RWPE2 (cell line): Measurements from ENCODE around the gene FIP1L1.
"Not testable (repeated sequence)": the region's sequence is repeated elsewhere in the genome, so short reads cannot be mapped to it uniquely, and the experiment has no call there.

Experiments used
- ATAC-seq: fragments of 200-7000 bp; cut with Tn5 transposase; 3 replicates; pipeline ENCODE4 v1.9.1; 2021; ENCODE audit warnings: low read depth
- DNase-seq: peaks from one replicate; pipeline ENCODE4 v3.0.0-alpha.2; 2020; ENCODE audit warnings: low spot score
- H3K27ac ChIP-seq: fragments of 450-650 bp; 2 replicates; pipeline ENCODE4 v1.5.1; 2017; ENCODE audit warnings: mild to moderate bottlenecking; ENCODE audit not compliant: poor library complexity, severe bottlenecking
- H3K27me3 ChIP-seq: fragments of 250-450 bp; sonication (Bioruptor Pico); 2 replicates; pipeline ENCODE4 v1.5.1; 2021; ENCODE audit warnings: mild to moderate bottlenecking, moderate library complexity; ENCODE audit not compliant: insufficient read depth, poor library complexity, severe bottlenecking
- H3K36me3 ChIP-seq: fragments of 250-450 bp; sonication (Bioruptor Pico); 2 replicates; pipeline ENCODE4 v1.5.1; 2020; ENCODE audit warnings: low read depth, mild to moderate bottlenecking, moderate library complexity
- H3K4me1 ChIP-seq: fragments of 250-450 bp; sonication (Bioruptor Pico); 2 replicates; pipeline ENCODE4 v1.5.1; 2021; ENCODE audit warnings: mild to moderate bottlenecking, moderate library complexity; ENCODE audit not compliant: insufficient read depth, poor library complexity, severe bottlenecking
- H3K4me3 ChIP-seq: fragments of 250-450 bp; sonication (Bioruptor Pico); 2 replicates; pipeline ENCODE4 v1.5.1; 2021; ENCODE audit warnings: mild to moderate bottlenecking, moderate library complexity; ENCODE audit not compliant: severe bottlenecking
- H3K9me3 ChIP-seq: fragments of 250-450 bp; sonication (Bioruptor Pico); 2 replicates; pipeline ENCODE4 v1.5.1; 2021; ENCODE audit warnings: mild to moderate bottlenecking, moderate library complexity; ENCODE audit not compliant: severe bottlenecking
- TF ChIP-seq, protein P1 (sequence below): fragments of 450-650 bp; IDR thresholded peaks from one replicate; pipeline ENCODE4 v1.5.1; 2017; ENCODE audit warnings: mild to moderate bottlenecking, moderate library complexity; ENCODE audit not compliant: poor library complexity, severe bottlenecking

Gene FIP1L1, protein sequence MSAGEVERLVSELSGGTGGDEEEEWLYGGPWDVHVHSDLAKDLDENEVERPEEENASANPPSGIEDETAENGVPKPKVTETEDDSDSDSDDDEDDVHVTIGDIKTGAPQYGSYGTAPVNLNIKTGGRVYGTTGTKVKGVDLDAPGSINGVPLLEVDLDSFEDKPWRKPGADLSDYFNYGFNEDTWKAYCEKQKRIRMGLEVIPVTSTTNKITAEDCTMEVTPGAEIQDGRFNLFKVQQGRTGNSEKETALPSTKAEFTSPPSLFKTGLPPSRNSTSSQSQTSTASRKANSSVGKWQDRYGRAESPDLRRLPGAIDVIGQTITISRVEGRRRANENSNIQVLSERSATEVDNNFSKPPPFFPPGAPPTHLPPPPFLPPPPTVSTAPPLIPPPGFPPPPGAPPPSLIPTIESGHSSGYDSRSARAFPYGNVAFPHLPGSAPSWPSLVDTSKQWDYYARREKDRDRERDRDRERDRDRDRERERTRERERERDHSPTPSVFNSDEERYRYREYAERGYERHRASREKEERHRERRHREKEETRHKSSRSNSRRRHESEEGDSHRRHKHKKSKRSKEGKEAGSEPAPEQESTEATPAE

GRCh38 chr4:53377319-53378170 lies at the start of gene FIP1L1:
FIP1L1 (plus strand) TSS chr4:53377641; CDS start chr4:53377839, 198 bp downstream.
- TF ChIP-seq, protein P1, sequence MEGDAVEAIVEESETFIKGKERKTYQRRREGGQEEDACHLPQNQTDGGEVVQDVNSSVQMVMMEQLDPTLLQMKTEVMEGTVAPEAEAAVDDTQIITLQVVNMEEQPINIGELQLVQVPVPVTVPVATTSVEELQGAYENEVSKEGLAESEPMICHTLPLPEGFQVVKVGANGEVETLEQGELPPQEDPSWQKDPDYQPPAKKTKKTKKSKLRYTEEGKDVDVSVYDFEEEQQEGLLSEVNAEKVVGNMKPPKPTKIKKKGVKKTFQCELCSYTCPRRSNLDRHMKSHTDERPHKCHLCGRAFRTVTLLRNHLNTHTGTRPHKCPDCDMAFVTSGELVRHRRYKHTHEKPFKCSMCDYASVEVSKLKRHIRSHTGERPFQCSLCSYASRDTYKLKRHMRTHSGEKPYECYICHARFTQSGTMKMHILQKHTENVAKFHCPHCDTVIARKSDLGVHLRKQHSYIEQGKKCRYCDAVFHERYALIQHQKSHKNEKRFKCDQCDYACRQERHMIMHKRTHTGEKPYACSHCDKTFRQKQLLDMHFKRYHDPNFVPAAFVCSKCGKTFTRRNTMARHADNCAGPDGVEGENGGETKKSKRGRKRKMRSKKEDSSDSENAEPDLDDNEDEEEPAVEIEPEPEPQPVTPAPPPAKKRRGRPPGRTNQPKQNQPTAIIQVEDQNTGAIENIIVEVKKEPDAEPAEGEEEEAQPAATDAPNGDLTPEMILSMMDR: no peak
- DNase-seq (peak; percentile 87), ATAC-seq (peak; percentile 95)
- H3K27ac ChIP-seq: peak within 1 kb of the TSS; percentile 38
- H3K9me3 ChIP-seq: no peaks in the 10 kb centered on the region
- no peaks in the 10 kb centered on the region for H3K27me3 ChIP-seq
- peak within 1 kb of the TSS; percentile 76 for H3K4me3 ChIP-seq
- peaks cover 11% of the 10 kb centered on the region for H3K4me1 ChIP-seq
- H3K36me3 ChIP-seq: peaks cover 31% of the 10 kb centered on the region

DNA sequence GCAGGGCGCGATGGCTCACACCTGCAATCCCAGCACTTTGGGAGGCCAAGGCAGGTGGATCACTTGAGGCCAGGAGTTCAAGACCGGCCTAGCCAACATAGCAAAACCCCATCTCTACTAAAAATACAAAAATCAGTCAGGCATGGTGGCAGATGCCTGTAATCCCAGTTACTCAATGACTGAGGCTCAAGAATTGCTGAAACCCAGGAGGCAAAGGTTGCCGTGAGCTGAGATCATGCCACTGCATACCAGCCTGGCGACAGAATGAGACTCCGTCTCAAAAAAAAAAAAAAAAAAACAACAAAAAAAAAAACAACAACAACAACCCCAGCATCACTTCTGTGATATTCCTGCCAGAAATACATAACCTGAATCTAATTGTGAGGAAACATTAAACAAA lies 42.5 kb upstream of the FIP1L1 start:
- H3K27me3 ChIP-seq, ATAC-seq, H3K27ac ChIP-seq, H3K36me3 ChIP-seq, H3K9me3 ChIP-seq, H3K4me3 ChIP-seq, H3K4me1 ChIP-seq, DNase-seq: not testable (repeated sequence)

DNA sequence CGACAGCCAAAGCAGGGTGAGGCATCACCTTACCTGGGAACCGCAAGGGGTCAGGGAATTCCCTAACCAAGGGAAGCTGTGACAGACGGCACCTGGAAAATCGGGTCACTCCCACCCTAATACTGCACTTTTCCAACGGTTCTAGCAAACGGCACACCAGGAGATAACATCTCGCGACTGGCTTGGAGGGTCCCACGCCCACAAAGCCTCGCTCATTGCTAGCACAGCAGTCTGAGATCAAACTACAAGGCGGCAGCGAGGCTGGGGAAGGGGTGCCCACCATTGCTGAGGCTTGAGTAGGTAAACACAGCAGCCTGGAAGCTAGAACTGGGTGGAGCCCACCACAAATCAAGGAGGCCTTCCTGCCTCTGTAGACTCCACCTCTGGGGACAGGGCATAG lies 37.3 kb upstream of the FIP1L1 start:
- H3K27ac ChIP-seq, H3K4me1 ChIP-seq, H3K36me3 ChIP-seq, H3K9me3 ChIP-seq, DNase-seq, ATAC-seq, H3K4me3 ChIP-seq, H3K27me3 ChIP-seq: not testable (repeated sequence)

GRCh38 chr4:53346392-53346791 lies 31.0 kb upstream of the FIP1L1 start:
- not testable (repeated sequence) for DNase-seq, ATAC-seq, H3K36me3 ChIP-seq, H3K4me3 ChIP-seq, H3K27me3 ChIP-seq, H3K9me3 ChIP-seq
- Histone ChIP-seq H3K4me1 (peaks cover 12% of the 10 kb centered on the region), H3K27ac (peak overlapping the region; percentile 58)

DNA sequence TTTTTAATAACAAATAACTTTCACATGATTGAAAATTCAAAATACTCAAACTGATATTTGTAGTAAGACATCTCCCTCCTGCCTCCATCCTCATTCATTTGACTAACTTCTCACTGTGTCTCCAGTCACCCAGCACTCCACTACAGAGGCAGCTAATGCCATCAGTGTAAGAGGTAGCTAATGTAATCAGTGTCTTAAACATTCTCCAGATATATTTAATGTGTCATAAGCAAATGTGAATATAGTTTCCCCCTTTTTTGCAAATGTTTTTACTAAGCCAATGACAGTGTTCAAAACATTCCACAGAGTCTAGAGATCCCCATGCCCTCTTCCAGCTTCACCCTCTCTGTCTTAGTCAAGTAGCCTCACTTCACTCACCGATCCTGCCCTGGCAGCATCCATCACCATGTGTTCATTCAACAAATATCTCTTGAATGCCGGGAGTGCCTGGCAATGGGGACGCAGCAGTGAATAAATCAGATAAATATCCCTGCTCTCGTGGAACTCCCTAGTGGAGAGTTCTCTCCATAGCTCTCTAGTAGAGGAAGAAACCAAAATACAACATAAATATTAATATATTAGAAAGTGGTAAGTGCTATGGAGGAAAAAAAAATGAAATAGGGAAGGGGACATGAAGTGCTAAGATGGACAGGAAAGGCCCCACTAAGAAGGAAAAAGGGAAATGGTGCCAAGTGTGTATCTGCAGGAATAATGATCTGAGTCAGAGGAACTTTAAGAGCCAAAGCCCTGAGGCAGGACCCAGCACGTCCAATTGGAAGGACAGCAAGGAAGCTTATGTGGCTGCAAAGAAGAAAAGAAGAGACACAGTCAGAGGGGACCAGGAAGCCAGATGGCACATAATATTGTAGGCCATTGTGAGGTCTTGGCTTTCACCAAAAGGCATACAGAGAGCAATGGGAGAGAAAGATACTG lies 30.3 kb upstream of the FIP1L1 start:
- H3K36me3 ChIP-seq: peaks cover 9% of the 10 kb centered on the region; the same call in 1 of the 2 replicates
- peak; percentile 82 for ATAC-seq
- no peaks in the 10 kb centered on the region for H3K9me3 ChIP-seq
- no peaks in the 10 kb centered on the region for H3K27me3 ChIP-seq
- TF ChIP-seq, protein P1: no peak
- no peak for DNase-seq
- no peak overlapping the region for H3K4me3 ChIP-seq
- H3K4me1 ChIP-seq: peaks cover 12% of the 10 kb centered on the region
- peak overlapping the region; percentile 58 for H3K27ac ChIP-seq
